Left forelimb (tissue), 1 donor: ENCODE data around the gene ITPA.
A peak's percentile ranks its signal among the peaks of the same experiment; 100 is the strongest.

Source experiments
- DNase-seq: peaks from one replicate; pipeline ENCODE4 v3.0.0-alpha.2; 2018; ENCODE audit warnings: low spot score

The ITPA gene

DNA sequence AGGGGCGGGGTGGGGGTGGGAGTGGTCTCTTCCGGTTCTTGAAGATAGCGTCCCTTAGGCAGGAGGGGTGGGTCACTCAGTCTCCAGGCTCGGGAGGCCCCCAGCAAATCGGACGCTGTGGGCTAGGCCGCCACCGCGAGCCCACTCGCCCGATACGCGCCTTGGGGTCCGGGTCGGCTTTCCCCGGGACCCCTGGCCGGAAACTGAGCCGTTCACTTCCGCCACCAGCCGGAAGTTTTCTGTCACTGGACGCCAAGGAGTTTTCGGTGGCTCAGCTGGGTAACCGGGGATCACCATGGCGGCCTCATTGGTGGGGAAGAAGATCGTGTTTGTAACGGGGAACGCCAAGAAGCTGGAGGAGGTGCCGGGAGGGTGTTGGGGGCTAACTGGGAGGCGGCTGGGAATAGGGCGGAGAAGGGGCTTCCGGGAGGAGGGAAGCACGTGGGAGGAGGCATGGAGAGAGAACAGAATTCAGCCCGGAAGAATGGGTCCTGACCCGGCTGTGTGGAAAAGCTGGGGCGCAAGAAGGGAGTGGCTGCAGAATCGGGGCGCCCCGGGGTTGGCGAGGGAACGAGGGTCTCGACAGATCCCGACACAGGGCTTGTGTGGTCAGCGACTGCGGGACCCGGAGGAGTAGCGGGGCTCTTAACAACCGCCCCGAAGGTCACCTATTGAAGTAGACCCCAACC is at the start of gene ITPA:
Gene ITPA, plus strand, starts transcription at position 242 of the 689 bp plus-strand sequence. Its CDS starts 54 bp downstream, at position 296.
- DNase-seq = peak; percentile 85

DNA sequence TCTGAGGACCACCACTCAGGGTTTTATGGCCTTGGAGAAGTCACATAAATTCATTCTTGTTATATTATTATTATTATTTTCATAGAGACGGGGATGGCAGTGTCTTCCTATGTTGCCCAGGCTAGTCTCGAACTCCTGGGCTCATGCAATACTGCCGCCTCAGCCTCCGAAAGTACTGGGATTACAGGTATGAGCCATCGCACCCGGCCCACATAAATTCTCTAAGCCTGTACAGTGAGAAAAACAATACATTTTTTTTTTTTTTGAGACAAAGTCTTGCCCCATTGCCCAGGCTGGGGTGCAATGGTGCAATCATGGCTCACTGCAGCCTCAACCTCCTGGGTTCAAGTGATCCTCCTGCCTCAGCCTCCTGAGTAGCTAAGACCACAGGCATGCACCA is 48.9 kb upstream of the ITPA start:
- DNase-seq = no peak

DNA sequence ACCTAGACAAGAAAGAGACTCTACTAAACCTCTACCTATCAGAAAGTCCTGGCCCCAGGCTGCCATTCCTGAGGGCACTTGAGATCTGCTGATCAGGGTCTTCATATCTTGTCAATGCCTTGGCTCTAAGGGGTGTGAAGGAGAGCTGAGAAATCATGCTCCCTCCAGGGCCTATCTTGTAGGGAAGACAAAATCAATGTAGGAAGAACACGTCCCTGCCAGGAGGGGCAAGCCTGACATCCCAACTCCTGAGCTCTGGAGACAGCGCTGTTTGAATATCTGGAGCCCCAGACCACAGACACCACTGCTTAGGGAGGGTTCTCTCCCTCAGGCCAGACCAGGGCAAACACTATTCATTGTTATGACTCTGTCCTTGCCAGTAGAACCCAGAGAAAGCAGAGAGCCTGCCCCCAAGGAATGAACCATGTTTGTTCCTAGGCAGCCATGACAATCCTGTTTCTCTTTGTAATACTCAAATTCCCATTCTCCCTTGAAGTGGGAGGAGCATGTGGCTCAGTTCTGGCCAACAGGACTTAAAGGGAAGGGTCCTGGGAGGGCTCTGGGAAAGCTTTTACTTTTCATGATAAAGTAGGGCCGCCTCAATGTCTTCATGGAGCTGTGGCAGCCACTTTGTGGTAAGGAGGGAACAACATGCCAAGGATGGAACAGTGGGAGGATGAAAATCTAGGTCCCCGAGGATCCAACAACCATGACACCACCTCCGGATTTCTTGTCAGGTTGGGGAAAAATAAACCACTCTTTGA is 47.8 kb upstream of the ITPA start:
- DNase-seq = no peak

DNA sequence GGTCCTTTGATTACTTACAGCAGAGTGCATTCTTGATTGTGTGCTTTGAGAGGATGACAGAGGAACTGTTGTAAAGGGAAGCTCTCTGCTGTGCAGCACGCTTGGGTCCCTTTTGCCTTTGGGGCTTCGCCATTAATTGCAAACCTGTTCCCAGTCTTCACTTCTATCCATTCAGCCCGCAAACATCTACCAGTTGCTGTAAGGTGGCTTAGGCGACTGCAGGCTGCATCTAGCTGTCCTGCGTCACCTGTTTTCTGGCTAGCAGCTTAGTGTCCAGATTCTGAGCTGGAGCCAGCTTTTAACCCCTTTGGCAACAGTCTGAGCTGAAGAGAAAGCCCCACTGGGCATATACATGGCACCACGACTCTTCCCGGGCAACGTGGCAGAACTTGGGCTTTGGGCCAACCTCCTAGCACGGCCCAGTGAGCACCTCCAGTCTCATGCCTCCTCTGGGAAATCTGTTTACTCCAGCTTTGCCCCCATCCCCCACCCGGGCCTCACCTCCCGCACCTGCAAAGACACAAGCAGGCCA is 47.2 kb upstream of the ITPA start:
- no peak for DNase-seq

DNA sequence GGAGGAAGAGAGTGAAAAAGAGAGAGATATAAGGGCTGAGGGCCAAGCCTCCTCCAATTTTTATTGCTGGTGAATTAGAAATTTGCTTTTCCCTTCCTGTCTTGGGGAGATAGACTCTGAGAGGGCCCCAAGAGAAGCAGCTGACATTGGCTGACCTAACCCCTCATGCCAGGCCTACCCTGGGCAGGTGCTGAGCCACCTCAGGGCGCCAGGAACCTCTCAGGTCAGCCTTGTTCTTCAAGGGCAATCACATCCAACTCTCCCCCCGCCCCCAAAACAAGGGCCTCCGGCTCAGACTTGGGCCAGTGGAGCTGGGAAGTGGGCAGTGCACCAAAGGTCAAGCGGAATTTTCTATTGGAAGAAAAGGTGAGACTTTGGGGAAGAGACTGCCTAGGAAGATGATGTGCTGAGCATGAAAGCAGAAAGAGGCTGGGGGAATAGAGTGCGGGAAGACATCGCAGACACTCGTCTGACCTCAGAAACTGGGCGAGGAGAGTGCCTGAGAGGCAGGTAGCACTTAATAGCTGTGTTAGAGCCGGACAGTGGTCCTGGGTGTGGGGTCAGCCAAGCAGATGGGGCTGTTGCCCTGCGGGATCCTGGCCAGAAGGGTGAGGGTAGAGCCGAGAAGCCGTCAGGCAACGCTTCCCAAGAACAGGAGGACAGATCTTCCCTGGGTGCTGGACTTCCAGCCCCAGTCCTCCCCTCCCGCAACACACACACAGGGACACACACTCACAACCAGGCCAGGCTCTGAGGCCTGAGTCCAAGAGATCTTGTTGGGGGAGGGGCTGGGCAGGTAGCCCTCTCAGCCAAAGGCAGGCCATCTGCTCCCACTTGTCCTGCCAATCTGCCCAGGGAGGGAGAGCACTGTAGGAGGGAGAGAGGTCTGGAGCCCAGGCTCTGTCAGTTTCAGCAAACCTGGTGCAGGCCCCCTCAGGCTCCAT is 45.9 kb upstream of the ITPA start:
- DNase-seq = no peak

DNA sequence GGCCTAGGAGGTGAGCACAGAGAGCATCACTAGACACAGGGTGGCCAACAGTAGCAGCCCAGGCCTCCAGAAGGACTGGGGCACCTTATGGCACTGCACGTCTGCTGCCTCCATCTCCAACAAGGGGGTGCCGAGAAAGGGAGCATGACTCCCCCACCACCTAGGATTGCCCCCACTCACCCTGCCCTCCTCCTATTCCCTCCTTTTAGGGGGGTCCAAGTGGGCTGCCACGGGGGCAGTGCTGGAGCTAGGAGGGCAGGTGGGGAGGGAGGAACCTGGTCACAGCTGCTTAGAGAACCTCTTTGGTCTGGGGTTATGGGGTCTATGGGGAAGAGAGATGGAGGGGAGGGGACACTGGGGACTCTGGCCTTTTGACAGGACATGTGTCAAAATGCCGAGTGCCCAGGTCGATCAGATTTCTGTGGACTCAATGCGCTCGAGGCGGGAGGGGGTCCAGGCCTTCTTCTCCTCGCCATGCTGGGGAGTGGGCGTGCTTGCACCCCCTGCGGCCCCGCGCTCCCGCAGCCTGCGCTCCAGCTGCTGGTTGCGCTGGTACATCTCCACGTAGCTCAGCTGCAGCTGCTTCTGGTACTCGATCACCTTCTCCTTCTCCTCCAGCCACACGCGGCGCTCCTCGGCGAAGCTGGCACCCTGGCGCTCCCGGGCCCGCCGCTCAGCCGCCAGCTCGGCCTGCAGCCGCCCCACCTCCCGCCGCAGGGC is 45.1 kb upstream of the ITPA start:
- no peak for DNase-seq

DNA sequence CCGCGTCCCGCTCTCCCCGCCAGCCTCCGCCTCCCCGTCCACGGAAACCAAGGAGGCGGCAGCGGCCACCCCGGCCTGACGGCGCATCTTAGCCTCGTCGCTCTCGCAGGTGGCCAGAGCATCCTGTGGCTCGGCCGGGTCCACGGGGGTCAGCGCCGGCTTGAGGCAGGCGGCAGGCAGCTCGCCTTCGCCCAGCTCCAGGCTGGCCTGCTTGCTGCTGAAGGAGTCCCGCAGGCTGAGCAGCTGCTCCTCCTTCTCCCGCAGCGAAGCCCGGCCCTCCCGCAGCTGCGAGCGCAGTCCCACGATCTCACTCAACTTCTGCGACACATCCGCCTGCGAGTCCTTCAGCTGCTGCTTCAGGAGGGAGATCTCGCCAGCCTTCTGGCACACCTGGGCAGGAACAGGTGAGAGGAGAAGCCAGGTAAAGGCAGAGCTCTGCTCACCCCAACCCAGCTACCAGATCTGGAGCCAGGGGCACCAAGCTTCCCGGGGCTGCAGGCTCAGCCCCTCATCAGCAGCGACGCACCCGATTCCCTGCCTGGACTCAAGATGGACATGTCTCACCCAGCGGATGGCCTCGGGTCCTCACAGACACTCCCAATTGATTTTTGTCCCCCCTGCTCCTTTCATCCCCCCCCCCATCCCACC is 44.4 kb upstream of the ITPA start:
- no peak for DNase-seq

DNA sequence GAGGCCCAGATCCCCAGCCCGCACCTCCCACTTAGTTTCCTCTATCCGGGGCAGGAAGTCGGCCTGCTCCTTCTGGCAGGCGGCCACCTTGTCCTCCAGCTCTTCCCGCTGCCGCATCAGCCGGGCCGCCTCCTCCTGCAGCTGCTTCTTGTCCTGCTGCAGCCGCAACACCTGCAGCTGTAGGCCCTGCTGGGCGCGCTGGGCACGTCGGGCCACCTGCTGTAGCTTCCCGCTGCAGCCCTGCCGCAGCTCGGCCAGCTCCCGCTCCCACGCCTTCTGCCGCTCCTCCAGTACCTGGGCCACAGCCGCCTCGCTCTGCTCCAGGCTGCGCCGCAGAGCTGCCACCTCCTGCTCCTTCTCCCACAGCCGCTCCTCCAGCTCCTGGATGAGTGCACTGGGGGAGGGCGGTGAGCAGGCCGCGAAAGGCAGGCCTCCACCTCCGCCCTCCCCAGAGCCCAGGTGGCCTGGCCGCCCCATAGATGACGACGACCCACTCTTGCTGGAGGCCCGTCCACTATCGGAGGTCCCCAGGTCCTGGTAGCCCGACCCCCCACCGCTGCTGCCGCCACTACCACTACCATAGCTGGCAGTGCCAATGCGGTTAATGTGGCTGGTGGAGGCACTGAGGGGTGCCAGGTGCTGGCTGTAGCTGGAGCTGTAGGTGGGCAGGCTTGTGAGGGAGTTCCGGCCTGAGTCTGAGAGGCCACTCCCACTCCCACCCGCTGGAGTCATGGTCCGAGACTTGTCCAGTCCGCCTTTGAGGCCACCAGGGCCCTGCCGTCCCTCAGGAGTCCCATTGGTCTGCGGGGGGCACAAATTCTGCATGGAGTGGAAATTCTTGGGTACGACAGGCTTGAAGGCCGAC is 43.6 kb upstream of the ITPA start:
- peak; percentile 76 for DNase-seq

DNA sequence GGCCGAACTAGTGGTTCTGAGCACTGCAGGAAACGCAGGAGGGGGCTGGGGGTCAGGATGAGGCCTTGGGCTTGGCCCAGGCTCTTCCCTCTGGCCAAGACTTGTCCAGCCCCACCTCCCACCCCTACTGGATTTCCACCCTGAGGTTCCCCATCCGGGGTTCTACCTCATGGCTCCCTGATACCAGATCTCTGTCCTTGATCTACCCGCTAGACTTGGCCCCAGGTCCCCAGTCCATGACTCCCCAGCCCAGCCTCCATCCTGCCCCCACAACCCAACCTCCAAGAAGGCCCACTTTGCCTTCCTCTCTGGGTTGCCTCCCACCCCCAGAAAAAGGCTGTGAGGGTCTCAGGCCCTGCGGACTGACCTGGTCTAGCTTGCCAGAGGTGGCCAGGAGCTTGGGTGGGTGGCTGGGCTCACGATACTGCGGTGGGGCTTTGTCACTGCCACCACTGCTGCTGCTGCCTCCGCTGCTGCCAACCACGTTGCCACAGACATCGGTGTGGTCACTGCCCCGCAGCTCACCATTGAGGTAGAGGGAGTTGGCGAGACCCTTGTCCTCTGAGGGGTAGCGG is 42.9 kb upstream of the ITPA start:
- DNase-seq = no peak

DNA sequence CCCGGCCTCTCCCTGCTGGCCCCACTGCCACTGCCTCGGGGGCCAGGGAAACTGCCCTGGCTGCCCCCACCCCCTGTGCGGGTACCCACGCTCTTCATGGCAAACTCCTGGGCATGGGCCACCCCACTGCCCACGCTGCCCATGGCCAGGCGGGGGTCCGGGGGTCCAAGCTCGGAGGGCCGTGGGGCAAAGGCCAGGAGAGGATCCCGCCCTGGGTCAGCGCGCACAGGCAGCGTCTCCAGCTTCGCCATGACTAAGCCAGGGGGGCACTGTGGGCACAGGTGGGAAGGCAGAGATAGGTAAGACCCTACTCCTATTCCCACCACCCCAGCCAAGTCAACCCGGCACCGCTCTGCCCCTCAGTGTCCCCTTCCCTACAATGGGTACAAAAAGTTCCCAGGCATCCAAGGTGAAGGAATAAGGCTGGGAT is 42.4 kb upstream of the ITPA start:
- no peak for DNase-seq

DNA sequence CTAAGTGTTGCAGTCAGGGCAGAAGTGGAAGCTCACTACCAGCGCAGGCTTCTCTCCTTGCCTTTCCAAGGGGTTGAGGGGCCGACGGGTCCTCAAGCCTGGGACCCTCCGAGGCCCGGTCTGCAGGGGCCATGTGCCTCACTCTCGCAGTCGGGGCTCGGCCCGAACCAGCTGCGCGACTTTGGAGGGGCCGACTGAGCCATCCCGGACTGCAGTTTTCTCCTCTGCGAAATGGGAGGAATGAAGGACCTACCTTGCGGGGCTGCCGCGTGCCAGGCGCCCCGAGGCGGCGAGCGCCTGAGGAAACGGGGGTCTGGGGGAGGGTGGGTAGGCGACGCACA is 41.6 kb upstream of the ITPA start:
- no peak for DNase-seq

DNA sequence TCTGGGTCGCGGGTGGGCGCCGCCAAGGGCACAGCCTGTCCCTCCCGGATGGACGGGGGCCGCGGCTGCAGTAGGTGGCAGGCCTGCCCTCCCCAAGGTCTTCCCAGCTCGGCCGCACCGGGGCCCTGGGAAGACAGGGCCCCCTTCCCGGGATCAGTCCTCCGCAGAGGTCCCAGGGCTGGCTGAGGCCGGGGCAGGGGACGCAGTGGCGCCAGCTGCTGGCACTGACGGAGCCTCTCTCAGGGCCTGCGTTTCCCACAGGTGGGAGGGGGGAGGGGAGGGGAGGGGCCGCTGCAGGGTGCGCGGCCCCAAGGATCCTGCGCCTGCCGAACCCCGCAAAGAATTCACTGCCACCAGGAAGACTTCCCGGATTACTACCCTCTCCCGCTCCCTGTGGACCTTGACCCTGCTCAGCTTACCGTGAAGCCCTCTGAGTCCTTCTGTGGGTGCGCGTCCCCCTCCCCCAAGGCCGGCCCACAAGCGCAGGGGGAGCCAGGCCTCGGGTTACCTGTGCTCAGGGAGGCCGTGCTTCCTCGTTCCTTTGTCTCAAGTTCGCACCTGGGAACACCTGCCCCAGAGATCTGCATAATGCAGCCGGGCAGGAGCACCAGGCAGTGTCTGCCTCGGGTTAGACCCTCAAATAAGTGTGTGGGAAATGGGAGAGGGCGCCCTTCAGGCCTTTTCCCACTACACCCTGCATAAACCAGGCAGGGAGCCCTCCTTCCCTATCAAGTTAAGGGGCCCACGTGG is 41.0 kb upstream of the ITPA start:
- no peak for DNase-seq

DNA sequence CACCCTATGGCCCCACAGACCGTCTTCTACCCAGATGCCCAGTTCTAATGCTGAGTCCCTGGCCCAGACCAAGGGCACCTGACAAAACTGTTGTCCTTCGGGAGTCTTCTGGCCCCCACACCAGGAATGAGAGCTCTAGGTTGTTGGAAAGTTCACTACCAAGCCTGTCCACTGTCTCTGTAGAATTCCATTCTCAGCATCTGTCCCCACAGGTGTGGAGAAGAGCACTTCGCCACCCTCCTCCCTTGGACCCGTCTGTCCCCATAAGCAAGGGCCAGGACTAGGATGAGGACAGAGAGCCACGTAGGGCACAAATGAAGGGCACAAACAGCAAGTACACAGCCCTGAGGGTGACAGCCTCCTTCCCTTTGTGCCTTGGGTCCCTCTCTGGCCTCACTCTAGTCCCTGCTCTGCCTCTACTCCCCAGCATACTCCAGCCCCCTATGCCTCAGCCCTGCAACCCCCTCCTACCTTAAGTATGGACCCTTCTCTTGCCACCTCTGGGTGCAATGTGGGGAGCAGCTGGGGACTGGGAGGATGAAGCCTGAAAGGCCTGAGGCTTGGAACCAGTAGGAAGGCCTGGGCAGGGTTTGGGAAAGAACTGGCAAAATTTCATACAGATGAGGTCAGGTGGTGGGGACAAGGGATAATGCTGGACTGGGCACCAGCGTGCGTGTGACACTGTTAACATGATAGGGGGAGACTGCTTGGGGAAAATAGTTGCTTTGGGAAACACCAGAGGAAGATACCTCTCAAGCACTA is 40.3 kb upstream of the ITPA start:
- DNase-seq = no peak

DNA sequence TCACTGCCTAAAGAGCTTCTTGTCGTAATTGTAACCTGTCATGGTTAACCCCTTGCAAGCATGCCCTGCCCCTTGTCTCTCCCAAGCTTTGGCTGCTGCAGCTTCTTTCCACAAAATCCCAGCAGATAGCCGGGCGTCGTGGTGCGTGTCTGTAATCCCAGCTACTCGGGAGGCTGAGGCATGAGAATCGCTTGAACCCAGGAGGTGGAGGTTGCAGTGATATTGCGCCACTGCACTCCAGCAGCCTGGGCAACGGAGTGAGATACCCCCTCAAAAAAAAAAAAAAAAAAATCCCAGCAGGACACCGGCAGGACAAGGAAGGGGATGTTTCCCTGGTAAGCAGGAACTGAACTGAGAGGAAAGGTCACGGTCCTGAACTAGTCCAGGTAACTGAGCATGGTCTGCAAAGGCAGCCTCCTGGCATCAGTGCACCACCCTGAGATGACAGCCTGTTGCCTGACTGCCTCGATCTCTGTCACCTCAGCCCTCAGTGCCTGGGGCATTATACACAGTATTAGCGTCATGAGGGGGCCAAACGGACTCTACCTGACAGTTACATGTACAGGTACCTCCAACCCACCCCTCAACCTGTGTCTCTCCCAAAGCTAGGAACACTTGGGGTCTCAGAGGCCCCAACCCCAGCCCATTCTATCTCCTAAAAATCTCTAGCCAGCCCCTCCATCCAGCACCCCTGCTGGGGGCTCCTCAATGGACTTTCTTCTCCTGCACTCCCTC is 37.7 kb upstream of the ITPA start:
- DNase-seq = no peak

DNA sequence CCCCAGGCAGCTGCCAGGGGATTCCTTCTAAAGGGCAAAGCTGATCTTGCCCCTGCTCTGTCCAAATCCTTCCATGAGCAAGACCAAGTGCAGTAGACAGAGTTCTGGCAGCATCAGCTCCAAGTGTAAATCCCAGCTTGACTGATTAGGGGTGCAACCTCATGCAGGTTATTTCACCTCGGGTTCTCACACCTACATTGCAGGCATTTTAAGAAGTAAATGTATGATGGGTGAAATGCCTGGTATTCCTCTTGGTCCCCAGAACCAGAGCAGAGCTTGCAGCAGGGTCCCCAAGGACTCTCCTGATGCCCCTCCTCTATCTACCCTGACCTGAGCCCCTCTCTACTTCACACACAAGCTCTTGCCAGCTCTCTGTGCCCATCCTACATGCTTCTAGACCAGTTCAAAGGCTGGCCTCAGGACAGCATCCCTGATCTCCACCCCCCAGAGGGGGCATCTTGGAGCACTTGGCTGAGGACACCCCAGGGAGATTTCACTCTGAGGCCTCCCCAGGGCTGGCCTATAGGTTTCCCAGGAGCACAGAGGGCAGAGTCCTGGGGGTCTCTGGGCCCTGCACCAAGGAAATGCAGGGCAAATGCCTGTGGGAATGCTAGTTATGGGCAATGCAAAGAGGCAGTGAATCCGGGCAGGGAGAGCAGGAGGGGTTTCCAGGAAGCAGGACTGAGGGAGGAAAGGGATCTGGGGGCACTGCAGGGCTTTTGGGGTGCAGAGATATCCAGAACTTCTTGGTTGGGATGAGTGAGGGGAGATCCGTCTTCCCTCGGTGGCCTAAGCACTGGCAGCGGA is 37.0 kb upstream of the ITPA start:
- no peak for DNase-seq

DNA sequence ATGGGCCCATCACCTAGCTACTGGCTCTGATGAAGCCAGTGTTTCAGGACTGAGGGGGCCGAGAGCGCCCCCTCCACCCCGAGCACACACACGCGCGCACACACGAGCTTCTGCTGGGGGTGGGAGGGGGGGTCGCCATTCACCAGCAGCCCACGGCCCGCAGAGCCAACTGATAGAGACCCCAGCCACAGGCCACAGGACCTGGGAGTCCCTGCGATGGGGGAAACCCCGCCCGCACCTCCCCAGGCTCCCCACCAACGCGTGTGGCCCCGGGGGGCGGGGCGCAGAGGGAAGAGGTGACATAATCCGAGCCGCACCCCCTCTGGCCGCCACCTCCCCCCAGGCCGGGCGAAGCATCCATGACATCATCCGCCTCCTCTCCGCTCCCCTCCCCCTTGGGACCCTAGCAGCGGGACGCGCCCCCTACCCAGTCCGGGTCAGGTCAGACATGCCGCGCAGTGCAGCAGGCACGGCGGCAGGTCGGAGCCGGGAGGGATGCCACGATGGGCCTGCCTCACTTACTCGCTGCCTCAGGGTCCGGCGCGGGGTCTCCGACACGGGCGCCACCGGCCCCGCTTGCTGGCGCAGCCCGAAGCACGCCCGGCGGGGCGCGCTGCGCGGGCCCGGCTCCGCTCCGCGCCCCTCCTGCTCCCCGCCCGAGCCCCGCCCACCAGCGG is 36.2 kb upstream of the ITPA start, which contains the start of gene LZTS3:
Gene LZTS3, minus strand, starts transcription at position 617 of the 677 bp plus-strand sequence. CDS start 6,386 bp downstream, outside the sequence.
- peak; percentile 86 for DNase-seq
